ENCODE results near the gene RARRES1.

Gene RARRES1

DNA sequence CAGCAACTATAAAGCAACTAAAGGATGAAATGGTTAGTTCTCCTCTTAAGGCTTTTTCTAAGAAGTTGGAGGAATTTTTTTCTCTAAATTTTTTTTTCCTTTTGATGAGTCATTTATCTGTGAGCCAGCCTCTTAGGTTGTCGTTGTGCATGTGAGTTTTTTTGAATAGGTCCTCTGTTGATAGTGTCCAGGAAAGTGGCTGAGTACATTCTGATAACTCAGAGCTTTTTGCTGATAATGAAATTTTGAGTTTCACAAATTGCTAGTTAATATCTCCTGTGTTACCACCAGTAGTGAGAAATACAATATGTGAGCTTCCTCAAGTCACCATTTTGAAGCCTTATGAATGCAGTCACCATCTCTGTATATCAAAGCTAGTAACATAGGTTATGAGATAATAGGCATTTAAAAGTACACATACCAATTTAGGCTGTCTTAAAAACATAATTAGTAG is 52.7 kb downstream of the RARRES1 start:
- TF ChIP-seq, protein P1, sequence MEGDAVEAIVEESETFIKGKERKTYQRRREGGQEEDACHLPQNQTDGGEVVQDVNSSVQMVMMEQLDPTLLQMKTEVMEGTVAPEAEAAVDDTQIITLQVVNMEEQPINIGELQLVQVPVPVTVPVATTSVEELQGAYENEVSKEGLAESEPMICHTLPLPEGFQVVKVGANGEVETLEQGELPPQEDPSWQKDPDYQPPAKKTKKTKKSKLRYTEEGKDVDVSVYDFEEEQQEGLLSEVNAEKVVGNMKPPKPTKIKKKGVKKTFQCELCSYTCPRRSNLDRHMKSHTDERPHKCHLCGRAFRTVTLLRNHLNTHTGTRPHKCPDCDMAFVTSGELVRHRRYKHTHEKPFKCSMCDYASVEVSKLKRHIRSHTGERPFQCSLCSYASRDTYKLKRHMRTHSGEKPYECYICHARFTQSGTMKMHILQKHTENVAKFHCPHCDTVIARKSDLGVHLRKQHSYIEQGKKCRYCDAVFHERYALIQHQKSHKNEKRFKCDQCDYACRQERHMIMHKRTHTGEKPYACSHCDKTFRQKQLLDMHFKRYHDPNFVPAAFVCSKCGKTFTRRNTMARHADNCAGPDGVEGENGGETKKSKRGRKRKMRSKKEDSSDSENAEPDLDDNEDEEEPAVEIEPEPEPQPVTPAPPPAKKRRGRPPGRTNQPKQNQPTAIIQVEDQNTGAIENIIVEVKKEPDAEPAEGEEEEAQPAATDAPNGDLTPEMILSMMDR (conservative IDR thresholded peaks at IDR 0.05; ENCODE audit: low read depth, low read length): no peak
- H3K4me3 ChIP-seq (ENCODE audit: low read depth, low read length): no peak overlapping the region
- peak; percentile 50 for DNase-seq (ENCODE audit: low read depth)

DNA sequence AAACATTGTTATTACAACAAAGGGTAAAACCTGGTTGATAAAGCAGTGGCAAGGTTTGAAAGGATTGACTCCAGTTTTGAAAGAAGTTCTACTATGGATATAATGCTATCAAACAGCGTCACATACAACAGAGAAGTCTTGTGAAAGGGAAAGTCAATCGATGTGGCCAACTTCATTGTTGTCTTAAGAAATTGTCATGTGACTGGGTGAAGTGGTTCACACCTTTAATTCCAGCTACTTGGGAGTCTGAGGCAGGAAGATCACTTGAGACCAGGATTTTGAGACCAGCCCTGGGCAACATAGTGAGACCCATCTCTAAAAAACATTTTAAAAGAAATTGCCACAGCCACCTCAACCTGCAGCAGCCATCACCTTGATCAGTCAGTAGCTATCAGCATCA is 53.6 kb downstream of the RARRES1 start:
- TF ChIP-seq, protein P1 (conservative IDR thresholded peaks at IDR 0.05; ENCODE audit: low read depth, low read length): no peak
- no peak for DNase-seq (ENCODE audit: low read depth)

DNA sequence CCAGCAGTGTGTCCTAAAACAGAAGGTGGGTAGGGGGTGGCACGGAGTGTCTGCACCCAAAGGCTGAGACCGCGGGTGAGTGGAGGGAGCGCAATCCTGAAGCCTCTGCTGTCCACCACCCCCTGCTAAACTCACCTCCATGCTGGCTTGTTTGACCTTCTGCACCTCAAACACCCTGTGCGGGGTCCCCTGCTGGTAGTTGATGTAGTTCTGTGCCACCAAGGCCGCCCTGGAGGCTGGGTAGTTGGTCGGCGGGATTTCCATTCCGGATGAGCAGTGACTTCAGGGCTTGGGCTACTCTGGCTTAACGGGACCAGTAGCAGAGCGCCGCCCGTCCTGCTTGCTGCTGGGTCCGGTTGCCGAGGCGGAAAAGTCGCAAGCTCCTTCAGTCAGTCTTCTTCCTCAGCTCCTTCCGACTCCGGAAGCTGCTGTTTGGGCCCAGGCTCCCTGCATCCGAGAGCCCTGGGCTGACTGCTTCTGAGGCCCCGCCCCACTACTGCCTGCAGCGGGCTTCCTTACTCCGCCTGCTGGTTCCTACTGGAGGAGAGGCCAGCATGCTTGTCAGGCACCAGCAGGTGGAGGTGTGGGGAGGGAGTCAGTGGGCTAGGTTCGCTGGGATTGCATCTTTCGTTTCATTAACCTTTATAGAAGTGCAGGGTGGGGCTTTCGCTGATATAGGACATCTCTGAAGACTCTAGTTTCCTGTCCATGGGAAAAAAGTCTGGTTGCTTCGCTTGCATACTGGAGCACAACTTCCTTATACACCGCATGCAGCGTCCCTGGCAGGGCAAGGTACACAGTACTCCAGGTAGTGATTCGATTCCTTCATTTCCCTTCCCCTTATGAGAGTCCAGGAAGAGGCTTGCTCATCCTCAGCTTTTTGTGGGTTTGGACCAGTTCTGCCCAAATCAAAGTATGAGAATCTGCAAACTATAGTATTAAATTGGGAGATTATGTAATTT is 59.8 kb downstream of the RARRES1 start, which contains the start of gene LXN:
Gene LXN, minus strand, starts transcription at position 434 of the 962 bp plus-strand sequence. Its CDS starts 170 bp downstream, at position 264.
- peak; percentile 95 for DNase-seq (ENCODE audit: low read depth)
- TF ChIP-seq, protein P1 (conservative IDR thresholded peaks at IDR 0.05; ENCODE audit: low read depth, low read length): peak; percentile 91
- peak within 1 kb of the TSS; percentile 85 for H3K4me3 ChIP-seq (ENCODE audit: low read depth, low read length)

More for the DNA sequence above, 53.6 kb downstream of the RARRES1 start:
- no peak overlapping the region for H3K4me3 ChIP-seq (ENCODE audit: low read depth, low read length)

DNA sequence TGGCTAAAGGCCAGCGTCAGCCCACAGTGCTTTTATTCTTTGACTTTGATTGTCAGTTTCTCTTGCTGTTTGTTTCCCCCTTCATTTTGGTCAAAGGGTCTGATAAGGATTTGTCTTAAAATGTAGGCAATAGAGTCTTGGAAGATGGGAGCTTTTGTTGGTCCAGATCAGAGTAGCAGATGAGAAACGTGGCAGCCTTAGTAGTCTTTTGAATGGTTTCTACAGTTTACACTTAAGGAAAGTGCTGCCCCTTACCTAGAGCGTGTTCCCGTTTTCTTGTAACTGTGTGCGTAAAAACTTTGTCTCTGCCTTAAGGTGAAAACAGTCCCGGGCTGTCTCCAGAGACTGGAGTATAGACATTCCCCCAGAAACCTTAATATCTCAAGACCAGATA is 60.4 kb downstream of the RARRES1 start:
- peak overlapping the region; percentile 85 for H3K4me3 ChIP-seq (ENCODE audit: low read depth, low read length)
- TF ChIP-seq, protein P1 (conservative IDR thresholded peaks at IDR 0.05; ENCODE audit: low read depth, low read length): no peak
- peak; percentile 28 for DNase-seq (ENCODE audit: low read depth)

DNA sequence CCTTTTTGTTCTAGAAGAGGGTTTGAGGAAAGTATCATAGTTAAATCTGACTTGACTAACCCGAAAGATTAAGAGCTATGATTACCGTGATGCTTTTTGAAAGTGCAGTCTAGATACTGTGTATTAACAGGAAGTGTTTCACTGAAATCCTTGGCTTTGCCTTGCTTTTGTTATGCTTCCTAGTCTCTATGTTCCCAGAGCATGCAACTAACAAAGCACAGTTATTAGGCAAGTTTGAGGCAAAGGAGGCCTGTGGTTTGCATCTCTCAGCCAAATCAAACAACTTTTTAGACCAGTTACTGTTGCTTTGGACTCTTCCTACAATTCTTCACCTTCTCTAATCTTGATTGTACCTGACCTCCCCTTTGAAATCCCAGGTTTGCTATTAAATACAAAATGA is 63.8 kb downstream of the RARRES1 start:
- peak; percentile 92 for DNase-seq (ENCODE audit: low read depth)
- TF ChIP-seq, protein P1 (conservative IDR thresholded peaks at IDR 0.05; ENCODE audit: low read depth, low read length): no peak
- H3K4me3 ChIP-seq (ENCODE audit: low read depth, low read length): peak overlapping the region; percentile 6

DNA sequence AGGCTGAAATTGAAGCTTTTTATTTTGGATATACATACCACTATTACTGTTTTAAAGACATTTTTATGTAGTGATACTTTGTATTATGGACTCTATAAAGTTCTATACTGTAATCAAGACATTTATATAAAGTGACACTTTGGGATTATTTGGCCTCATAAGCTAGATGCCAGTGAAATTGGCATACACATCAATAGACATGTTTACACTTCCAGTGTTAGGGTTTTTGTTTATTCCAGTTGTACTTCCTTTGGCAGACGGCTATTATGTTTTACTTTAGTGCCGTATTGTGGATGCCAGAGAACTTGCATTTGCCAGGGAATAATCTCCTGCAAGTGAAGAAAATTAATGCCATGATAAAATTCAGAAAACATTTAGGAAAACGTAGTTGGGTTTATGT is 65.8 kb downstream of the RARRES1 start:
- TF ChIP-seq, protein P1 (conservative IDR thresholded peaks at IDR 0.05; ENCODE audit: low read depth, low read length): no peak
- DNase-seq (ENCODE audit: low read depth): no peak
- no peak overlapping the region for H3K4me3 ChIP-seq (ENCODE audit: low read depth, low read length)
